Measurements from ENCODE around the gene UMOD.
A peak's percentile ranks its signal among the peaks of the same experiment; 100 is the strongest.

The UMOD gene

GRCh38 chr16:20348365-20349185 is 3.9 kb downstream of the UMOD start:
- no peak for DNase-seq (ENCODE audit: low read depth)

GRCh38 chr16:20347666-20348364 is 4.7 kb downstream of the UMOD start:
- TF ChIP-seq CTCF (IDR thresholded peaks at IDR 0.05; ENCODE audit: insufficient read depth, low read depth, low read length, missing control alignments), result no peak
- DNase-seq (ENCODE audit: low read depth), result no peak
- no peak overlapping the region for H3K4me3 ChIP-seq (ENCODE audit: low read depth, low read length)

More at GRCh38 chr16:20348365-20349185, 3.9 kb downstream of the UMOD start:
- no peak for TF ChIP-seq CTCF (IDR thresholded peaks at IDR 0.05; ENCODE audit: insufficient read depth, low read depth, low read length, missing control alignments)
- no peak overlapping the region for H3K4me3 ChIP-seq (ENCODE audit: low read depth, low read length)

GRCh38 chr16:20344611-20345010 is 7.9 kb downstream of the UMOD start:
- no peak overlapping the region for H3K4me3 ChIP-seq (ENCODE audit: low read depth, low read length)
- no peak for TF ChIP-seq CTCF (IDR thresholded peaks at IDR 0.05; ENCODE audit: insufficient read depth, low read depth, low read length, missing control alignments)
- peak; percentile 26 for DNase-seq (ENCODE audit: low read depth)

- no peak overlapping the region for H3K4me3 ChIP-seq (ENCODE audit: low read depth, low read length)
- DNase-seq (ENCODE audit: low read depth), result peak; percentile 5
- TF ChIP-seq CTCF (IDR thresholded peaks at IDR 0.05; ENCODE audit: insufficient read depth, low read depth, low read length, missing control alignments), result no peak
Observed at GRCh38 chr16:20339744-20340143, 12.8 kb downstream of the UMOD start.

- H3K4me3 ChIP-seq (ENCODE audit: low read depth, low read length), result no peak overlapping the region
- no peak for DNase-seq (ENCODE audit: low read depth)
- TF ChIP-seq CTCF (IDR thresholded peaks at IDR 0.05; ENCODE audit: insufficient read depth, low read depth, low read length, missing control alignments), result no peak
Observed at GRCh38 chr16:20336955-20337354, 15.6 kb downstream of the UMOD start.

- no peak for TF ChIP-seq CTCF (IDR thresholded peaks at IDR 0.05; ENCODE audit: insufficient read depth, low read depth, low read length, missing control alignments)
Observed at GRCh38 chr16:20334396-20334795, 18.1 kb downstream of the UMOD start.

More at GRCh38 chr16:20334396-20334795, 18.1 kb downstream of the UMOD start:
- H3K4me3 ChIP-seq (ENCODE audit: low read depth, low read length), result no peak overlapping the region
- no peak for DNase-seq (ENCODE audit: low read depth)

Measured in GM12865 (cell line).